HG02623 (cell line): ENCODE measurements around the gene TMEM198.

Source experiments
- ATAC-seq: cut with Tn5 transposase; IDR thresholded peaks from one replicate; pipeline ENCODE4 v1.9.1; 2021; ENCODE audit warnings: moderate library complexity; ENCODE audit not compliant: unreplicated experiment

Gene TMEM198

GRCh38 chr2:219560893-219561178 is 17.0 kb downstream of the TMEM198 start:
- ATAC-seq = no peak

- no peak for ATAC-seq
Measured at GRCh38 chr2:219561179-219562048, 17.6 kb downstream of the TMEM198 start.

DNA sequence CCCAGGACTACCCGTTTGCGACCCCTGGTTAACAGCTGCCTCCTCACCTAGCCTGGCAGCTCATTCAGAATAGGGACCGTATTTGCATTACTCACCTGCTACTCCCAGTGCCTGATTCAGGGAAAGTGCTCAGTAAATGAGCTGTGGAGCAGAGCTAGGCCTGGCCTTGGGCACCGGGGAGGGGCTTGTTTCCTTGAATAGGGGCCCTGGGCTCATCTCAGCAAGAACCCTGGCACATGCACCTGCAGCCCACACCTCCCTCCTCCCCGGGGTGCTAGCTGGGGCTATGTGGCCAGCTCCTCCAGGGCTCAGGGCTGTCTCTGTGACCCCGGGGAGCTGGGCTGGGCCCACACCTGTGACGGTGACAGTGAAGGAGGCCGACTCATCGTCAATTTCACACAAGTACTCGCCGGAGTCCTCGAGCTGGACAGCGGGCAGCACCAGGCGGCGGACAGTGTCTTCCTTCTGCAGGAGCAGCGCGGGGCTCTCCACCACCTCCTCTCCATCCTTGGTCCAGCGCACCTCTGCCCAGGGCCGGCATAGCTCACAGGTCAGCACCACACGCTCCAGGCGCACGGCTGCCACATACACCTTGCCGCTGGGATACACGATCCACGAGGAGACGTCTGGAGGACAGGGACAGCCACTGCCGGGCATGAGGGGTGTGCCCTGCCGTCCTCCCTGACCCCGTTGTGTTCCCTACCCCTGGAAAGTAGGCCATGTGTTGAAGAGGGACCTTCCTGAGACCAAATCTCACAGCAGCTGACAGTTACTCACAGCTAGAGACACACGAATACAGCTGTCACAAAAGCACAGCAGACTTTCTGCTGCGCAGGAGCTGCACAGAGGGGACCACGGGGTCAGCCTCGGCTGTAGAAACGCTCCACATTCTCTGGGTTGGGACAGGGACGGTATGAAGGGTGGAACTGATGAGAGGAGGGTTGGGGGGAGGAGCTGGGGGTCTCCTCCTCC is 18.5 kb downstream of the TMEM198 start:
- ATAC-seq = no peak

GRCh38 chr2:219563271-219563928 is 19.6 kb downstream of the TMEM198 start:
- no peak for ATAC-seq

GRCh38 chr2:219565130-219566080 is 21.6 kb downstream of the TMEM198 start:
- no peak for ATAC-seq

- no peak for ATAC-seq
Measured at GRCh38 chr2:219566640-219567039, 22.8 kb downstream of the TMEM198 start.

DNA sequence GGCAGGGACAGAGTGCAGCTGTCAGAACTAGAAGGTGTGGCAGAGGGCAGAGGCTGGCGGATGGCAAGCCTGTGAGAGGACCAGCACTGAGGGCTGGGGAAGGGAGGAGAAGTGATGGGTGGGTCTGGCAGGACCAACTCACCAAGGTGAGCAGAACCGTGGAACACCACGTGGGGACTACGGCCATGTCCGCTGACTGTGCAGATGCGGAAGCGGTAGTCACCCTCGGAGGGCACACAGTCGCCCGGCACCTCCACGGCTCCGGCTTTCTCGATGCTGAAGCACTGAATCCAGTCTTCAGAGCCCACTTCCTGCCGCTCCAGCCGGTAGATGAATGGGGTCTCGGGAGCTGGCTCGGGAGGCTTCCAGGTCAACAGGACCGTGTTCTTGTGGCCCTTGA is 23.3 kb downstream of the TMEM198 start:
- no peak for ATAC-seq

GRCh38 chr2:219567791-219568361 is 24.0 kb downstream of the TMEM198 start:
- ATAC-seq = no peak

GRCh38 chr2:219569041-219569440 is 25.2 kb downstream of the TMEM198 start:
- ATAC-seq = no peak

- no peak for ATAC-seq
Measured at GRCh38 chr2:219569635-219570034, 25.8 kb downstream of the TMEM198 start.

DNA sequence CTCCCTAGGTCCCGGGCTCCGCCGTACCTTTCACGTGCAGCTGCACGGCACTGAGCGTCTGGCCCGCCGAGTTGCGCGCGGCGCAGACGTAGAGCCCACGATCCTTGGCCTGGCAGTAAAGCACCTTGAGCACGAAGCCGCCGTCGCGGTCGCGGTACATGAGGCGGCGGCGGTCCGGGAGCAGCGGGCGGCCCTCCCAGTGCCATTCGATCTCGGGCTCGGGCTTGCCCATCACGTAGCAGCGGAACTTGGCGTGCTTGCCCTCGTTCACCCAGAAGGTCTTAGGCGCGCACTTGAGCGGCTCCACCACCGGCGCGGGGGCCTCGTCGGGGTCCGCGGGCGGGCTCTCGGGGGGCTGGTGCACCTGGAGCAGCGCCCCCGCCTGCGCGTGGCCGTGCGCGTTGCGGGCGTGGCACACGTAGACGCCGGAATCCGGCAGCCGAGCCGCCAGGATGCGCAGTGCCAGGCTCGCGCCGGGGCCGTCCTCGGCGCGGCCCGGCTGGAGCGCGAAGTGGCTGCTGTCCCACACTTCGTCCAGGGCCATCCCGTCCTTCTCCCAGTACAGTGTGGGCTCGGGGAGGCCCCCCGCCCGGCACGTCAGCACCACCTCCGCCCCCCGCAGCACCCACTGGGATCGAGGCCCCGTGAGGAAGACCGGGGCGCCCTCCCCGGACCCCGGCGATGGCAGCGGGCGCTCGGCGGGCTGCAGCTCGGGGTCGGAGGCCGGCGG is 26.5 kb downstream of the TMEM198 start:
- ATAC-seq = no peak

GRCh38 chr2:219570924-219571310 is 27.1 kb downstream of the TMEM198 start:
- no peak for ATAC-seq

GRCh38 chr2:219571311-219572236 is 27.7 kb downstream of the TMEM198 start, which contains the start of gene OBSL1:
OBSL1 (minus strand) TSS chr2:219571539; CDS start chr2:219571232, 307 bp downstream.
- ATAC-seq = no peak

- ATAC-seq = no peak
Measured at GRCh38 chr2:219572237-219573001, 28.6 kb downstream of the TMEM198 start, which contains the start of gene INHA. INHA (plus strand) TSS chr2:219572310; CDS start chr2:219572375, 65 bp downstream.

GRCh38 chr2:219573166-219573565 is 29.3 kb downstream of the TMEM198 start:
- ATAC-seq = no peak

GRCh38 chr2:219574484-219575311 is 30.9 kb downstream of the TMEM198 start:
- no peak for ATAC-seq
